ENCODE results near the gene C5.

The C5 gene

GRCh38 chr9:120932086-120932823 lies 117.8 kb downstream of the C5 start:
- no peaks in the 10 kb centered on the region for H3K9me3 ChIP-seq
- H3K27me3 ChIP-seq: no peaks in the 10 kb centered on the region
- H3K4me3 ChIP-seq (ENCODE audit: low read depth, low read length): no peak overlapping the region
- H3K36me3 ChIP-seq: no peaks in the 10 kb centered on the region
- no peak for DNase-seq
- H3K4me1 ChIP-seq: peaks cover 22% of the 10 kb centered on the region
- TF ChIP-seq CTCF (IDR thresholded peaks at IDR 0.05; ENCODE audit: low read depth, low read length): no peak

GRCh38 chr9:120931231-120932085 lies 118.6 kb downstream of the C5 start:
- TF ChIP-seq CTCF (IDR thresholded peaks at IDR 0.05; ENCODE audit: low read depth, low read length): no peak
- no peaks in the 10 kb centered on the region for H3K27me3 ChIP-seq
- no peaks in the 10 kb centered on the region for H3K9me3 ChIP-seq
- no peak for DNase-seq
- no peak overlapping the region for H3K4me3 ChIP-seq (ENCODE audit: low read depth, low read length)
- peaks cover 22% of the 10 kb centered on the region for H3K4me1 ChIP-seq
- H3K36me3 ChIP-seq: no peaks in the 10 kb centered on the region

- no peak for TF ChIP-seq CTCF (IDR thresholded peaks at IDR 0.05; ENCODE audit: low read depth, low read length)
- no peaks in the 10 kb centered on the region for H3K9me3 ChIP-seq
- DNase-seq: no peak
- H3K4me3 ChIP-seq (ENCODE audit: low read depth, low read length): peak overlapping the region; percentile 66
- H3K36me3 ChIP-seq: no peaks in the 10 kb centered on the region
- H3K27me3 ChIP-seq: no peaks in the 10 kb centered on the region
- H3K4me1 ChIP-seq: peaks cover 10% of the 10 kb centered on the region
Observed at GRCh38 chr9:120929229-120929791, 120.8 kb downstream of the C5 start.

DNA sequence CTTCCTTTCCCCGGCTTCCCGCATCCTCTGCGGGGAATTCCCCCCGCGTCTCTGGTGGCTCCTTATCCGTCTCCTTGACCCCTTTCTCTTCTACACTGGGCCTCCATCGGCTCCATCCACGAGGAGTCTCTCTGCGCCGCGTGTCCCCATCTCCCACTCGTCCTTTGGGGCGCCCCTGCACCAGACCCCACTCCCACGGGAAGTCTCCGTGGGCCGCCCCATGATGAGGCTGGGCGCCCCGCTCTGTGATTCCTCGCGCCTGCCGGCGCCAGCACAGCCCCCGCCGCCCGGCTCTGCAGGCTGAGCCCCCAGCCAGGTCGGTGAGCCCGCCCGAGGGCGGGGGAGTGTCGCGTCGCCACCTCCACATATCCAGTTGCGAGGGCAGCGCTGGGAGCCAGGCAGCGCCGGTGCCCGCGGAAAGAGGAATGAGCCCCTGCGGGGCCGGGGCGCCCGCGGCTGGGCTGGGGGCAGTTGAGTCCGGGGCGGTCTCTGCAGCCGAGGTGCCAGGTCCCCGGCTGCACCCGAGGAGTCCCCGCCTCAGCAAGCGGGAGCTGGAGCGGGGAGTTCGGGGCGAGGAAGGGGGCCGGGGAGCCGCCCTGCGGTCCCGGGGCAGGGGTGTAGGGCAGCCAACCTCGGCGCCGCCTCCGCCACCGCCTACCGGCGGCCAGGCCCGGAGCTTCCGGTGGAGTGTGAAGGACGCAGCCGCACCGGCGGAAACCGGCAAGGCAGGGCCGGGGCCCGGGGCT lies 121.4 kb downstream of the C5 start:
- peak overlapping the region; percentile 66 for H3K4me3 ChIP-seq (ENCODE audit: low read depth, low read length)
- peaks cover 10% of the 10 kb centered on the region for H3K4me1 ChIP-seq

DNA sequence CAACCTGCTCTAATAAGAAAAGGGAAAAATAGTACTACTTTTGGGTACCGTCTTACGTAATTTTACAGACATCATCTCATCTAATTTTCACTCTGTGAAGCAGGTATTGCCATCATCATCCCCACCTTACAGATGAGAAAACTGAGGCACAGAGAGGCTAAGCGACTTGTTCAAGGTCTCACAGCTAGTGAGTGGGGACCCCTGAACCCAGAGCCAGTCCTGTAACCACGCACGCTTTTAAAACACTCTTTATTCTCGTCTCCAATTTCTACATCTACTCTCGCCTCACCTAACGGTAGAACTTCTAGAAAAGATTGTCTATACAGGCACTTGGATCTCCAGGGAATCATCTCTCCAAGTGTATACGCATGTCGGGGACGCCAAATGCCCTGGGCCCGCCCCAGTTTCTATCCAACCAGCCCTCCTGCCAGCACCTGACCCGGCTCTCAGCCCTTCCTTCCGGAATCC lies 122.0 kb downstream of the C5 start:
- Histone ChIP-seq H3K4me1 (peaks cover 10% of the 10 kb centered on the region), H3K4me3 (ENCODE audit: low read depth, low read length) (peak overlapping the region; percentile 66; the same call in 1 of the 2 replicates)

More for the DNA sequence above, 121.4 kb downstream of the C5 start:
- no peaks in the 10 kb centered on the region for H3K27me3 ChIP-seq
- H3K36me3 ChIP-seq: no peaks in the 10 kb centered on the region
- no peaks in the 10 kb centered on the region for H3K9me3 ChIP-seq
- TF ChIP-seq CTCF (IDR thresholded peaks at IDR 0.05; ENCODE audit: low read depth, low read length): no peak
- peak; percentile 75 for DNase-seq

More for the DNA sequence above, 122.0 kb downstream of the C5 start:
- DNase-seq: no peak
- Histone ChIP-seq H3K36me3 (no peaks in the 10 kb centered on the region), H3K9me3 (no peaks in the 10 kb centered on the region), H3K27me3 (no peaks in the 10 kb centered on the region)
- no peak for TF ChIP-seq CTCF (IDR thresholded peaks at IDR 0.05; ENCODE audit: low read depth, low read length)
